HG03039 (cell line): Measurements from ENCODE around the gene MPIG6B.
"Not testable (repeated sequence)": the region's sequence is repeated elsewhere in the genome, so short reads cannot be mapped to it uniquely, and the experiment has no call there.

Experiments used
- ATAC-seq: cut with Tn5 transposase; IDR thresholded peaks from one replicate; pipeline ENCODE4 v1.9.1; 2021; ENCODE audit warnings: mild to moderate bottlenecking, moderate library complexity; ENCODE audit not compliant: unreplicated experiment

Gene MPIG6B

GRCh38 chr6:31700740-31701401 lies 22.3 kb upstream of the MPIG6B start:
- ATAC-seq = no peak

GRCh38 chr6:31701666-31702404 lies 21.3 kb upstream of the MPIG6B start:
- ATAC-seq = no peak

GRCh38 chr6:31702405-31702818 lies 20.8 kb upstream of the MPIG6B start:
- ATAC-seq = no peak

DNA sequence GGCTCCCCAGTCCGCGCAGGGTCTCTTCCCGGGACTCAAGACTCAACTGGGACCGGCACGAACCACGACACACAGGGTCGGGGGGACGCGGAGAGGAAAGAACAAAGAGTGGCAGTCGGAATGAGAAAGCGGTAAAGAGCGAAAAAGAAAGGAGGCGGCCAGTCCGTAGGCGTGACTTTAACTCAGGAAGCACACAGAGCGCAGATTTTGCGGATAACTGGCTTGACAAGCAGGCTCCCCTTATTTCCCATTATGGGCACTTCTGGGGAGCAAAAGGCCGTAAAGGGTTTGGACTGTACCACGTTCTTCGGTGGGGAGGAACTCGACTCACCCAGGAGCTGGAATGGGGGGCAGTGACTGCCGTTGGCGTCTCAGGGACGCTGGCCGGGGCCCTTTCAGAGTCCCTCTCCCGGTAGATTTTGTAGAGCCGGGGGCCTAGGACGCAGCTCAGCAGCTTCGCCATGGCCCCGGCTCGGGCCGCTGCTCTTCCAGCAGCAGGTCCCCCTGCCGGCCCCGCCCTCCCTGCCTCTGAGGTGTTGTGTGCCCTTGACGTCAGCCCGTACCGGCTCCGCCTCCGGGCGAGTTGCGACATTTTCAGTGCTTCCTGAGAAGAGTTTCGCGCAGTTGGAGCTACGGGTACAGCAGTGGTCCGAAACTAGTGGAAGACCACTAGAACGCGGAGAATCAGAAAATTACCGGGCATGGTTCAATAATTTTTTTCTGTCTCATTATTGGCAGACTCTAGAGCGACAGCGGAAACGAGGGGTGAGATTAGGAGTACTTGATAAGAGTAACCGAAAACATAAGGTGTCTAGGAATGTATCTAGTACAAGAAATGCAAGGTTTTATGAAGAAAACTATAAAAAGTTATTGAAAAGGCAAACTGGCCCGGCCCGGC lies 20.1 kb upstream of the MPIG6B start, which contains the start of gene ABHD16A:
ABHD16A (minus strand) TSS at position 506 of the 898 bp plus-strand sequence; CDS start at position 463, 43 bp downstream.
- ATAC-seq = peak; percentile 86

DNA sequence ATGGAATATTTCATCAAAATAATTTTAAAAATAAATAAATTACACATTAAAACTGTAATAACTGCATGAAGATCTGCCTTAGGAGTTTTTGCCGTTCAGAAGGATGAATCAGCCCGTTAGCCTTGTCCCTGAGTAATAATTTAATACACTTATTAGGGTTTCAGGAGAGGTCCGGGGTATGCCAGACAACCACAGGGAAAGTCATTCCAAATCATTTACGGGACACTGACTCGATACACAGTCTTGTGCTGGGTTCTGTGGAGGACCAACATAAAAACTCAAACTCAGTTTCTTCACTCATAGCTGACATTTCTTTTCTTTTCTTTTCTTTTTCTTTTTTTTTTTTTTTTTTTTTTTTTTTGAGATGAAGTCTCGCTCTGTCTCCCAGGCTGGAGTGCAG lies 17.2 kb upstream of the MPIG6B start:
- ATAC-seq = no peak

GRCh38 chr6:31706599-31706998 lies 16.6 kb upstream of the MPIG6B start, which contains the start of gene LY6G6F:
Gene LY6G6F, plus strand, starts transcription at chr6:31706866. Its CDS starts 41 bp downstream, at chr6:31706907.
- no peak for ATAC-seq

DNA sequence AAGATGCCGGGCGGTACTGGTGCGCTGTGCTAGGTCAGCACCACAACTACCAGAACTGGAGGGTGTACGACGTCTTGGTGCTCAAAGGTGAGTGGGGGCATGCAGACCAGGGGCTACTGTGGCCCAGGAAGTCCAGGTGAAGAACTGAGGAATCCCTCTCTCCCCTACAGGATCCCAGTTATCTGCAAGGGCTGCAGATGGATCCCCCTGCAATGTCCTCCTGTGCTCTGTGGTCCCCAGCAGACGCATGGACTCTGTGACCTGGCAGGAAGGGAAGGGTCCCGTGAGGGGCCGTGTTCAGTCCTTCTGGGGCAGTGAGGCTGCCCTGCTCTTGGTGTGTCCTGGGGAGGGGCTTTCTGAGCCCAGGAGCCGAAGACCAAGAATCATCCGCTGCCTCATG lies 15.5 kb upstream of the MPIG6B start:
- no peak for ATAC-seq

DNA sequence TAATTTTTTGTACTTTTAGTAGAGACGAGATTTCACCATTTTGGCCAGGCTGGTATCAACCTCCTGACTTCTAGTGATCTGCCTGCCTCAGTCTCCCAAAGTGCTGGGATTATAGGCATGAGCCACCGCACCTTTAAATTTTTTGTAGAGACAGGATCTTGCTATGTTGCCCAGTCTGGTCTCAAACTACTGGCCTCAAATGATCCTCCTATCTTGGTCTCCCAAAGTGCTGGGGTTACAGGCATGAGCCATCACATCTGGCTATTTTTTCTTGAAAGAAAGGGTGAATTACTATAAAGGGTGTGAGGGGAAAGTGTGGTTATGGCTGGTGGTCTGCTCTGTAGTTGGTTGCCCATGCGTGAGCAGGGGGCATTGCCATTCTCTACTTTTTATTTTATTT lies 14.9 kb upstream of the MPIG6B start:
- ATAC-seq = no peak

DNA sequence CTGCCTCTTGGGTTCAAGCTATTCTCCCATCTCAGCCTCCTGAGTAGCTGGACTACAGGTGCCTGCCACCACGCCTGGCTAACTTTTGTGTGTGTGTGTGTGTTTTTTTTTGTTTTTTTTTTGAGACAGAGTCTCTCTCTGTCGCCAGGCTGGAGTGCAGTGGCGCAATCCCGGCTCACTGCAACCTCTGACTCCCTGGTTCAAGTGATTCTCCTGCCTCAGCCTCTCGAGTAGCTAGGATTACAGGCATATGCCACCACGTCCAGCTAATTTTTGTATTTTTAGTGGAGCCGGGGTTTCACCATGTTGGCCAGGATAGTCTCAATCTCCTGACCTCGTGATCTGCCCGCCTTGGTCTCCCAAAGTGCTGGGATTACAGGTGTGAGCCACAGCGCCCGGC lies 14.0 kb upstream of the MPIG6B start:
- ATAC-seq = not testable (repeated sequence)

DNA sequence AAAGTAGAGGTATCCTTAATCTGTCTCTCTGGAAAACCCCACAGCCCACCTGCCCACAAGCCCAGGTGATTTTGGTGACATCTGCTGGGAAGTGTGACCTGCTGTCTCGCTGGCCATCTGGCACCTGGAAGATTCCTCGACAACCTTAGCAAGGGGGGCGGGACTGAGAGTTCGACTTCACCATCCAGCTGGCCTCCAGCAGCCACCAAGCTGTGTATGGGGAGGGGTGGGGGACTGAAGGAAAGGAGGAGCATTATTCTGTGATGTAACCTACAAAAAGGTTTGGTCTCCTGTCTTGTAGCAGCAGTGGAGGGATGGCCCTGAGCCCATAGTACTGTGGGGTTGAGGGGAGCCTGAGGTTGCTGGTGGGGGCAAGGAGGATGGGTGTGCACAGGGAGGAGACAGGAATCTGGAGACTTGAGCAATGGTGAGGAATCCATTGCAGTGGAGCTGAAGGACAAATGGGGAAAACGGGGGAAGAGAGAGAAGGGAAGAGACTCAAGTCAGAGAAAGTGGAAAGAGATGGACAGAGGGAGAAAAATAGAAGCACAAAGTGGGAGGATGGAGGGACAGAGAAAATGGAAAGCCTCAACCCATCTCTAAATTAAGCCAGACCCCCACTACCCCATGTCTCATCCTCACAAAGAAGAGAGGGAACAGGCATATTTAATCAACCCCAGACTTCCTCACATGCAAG lies 12.5 kb upstream of the MPIG6B start:
- no peak for ATAC-seq

GRCh38 chr6:31711233-31711632 lies 11.9 kb upstream of the MPIG6B start:
- no peak for ATAC-seq

DNA sequence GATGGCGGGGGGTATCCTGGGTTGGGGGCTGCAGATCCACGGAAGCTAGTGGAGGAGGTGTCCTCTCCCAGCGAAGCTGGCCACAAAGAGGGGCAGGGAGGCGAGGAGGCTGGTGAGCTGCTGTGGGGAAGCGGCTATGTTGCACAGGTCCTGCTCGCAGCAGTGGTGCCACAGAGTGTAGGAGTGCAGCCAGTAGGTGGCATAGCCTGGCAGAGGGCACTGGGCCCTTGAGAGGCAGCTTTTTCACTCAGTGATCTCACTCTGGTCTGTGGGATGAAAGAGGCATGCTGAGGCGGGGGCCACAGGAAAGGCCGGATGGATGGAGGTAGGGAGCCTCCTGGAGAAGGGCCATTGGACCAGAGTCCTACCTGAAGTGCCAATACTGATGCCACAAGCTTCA lies 10.9 kb upstream of the MPIG6B start:
- ATAC-seq = no peak

- ATAC-seq = no peak
Observed at GRCh38 chr6:31713465-31713864, 9.7 kb upstream of the MPIG6B start.

DNA sequence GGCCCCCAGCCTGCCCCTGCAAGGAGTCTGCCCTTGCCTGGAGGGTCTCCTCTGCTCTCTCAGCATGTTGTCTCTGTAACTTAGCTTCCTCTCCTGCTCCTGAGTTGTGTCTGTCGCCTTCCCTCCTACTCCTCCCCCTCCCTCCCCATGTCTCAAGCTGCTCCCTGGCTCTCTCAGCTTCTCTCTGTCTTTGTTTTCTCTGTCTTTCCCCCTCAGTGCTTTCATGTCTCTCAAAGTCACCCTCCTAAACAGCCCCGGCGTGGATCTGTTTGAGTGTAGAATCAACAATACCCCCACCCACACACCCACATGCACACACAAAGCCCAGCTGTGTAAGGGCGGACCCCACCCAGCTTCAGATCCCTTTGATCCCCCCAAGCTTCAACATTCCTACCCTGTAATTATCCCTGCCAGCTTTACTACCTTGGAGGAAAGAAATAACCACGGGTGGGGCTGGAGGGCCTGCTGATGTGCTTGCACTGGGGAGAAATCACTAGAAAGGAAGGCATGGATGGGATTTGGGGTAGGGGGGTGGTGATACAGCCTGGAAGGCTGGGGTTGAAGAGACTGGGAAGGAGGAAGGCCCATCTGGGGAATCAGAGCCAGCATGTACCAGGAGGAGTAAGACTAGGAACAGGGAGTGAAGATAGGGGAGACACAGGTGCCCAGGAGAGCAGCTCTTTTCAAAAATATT lies 9.0 kb upstream of the MPIG6B start:
- no peak for ATAC-seq

DNA sequence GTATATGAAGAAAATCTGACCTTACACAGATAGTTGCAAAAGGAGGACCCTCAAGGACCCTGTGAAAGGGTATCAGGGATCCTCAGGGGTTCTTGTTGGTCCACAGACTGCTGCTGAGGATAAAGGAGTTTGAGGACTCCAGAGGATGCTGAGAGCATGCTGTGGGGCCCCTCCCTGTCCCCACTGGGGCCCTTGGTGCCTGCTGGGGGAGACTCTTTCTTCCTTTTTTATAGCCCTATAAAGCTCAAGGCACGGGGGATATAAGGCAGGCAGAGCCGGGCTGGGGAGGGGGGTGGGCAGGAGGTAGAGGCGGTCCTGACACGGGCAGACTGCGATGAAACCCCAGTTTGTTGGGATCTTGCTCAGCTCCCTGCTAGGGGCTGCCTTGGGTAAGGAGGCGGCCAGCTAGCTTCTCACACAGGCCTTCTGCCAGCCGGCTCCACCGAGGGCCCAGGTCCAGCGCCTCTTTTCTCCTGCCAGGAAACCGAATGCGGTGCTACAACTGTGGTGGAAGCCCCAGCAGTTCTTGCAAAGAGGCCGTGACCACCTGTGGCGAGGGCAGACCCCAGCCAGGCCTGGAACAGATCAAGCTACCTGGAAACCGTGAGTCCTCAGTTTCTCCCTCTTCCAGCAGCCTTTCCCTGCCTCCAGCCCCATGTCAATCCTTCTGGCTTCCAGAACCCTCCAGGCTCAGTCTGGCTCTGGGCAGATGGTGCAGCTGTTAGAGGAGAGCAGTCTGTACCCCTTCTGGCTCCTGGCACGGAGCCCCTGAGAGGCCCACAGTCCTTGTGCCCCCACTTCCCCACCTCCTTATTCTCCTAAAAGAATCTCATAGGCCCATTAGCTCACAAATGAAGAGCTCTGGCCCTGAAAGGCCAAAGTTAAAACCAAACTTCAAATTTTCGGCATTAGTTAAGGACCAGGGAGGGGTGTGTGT lies 7.9 kb upstream of the MPIG6B start, which contains the start of gene LY6G6D:
LY6G6D (plus strand) TSS at position 327 of the 937 bp plus-strand sequence; CDS start at position 335, 8 bp downstream.
- ATAC-seq = no peak

GRCh38 chr6:31717499-31718222 lies 5.5 kb upstream of the MPIG6B start:
- ATAC-seq = no peak

GRCh38 chr6:31718265-31718664 lies 4.9 kb upstream of the MPIG6B start:
- ATAC-seq = no peak

DNA sequence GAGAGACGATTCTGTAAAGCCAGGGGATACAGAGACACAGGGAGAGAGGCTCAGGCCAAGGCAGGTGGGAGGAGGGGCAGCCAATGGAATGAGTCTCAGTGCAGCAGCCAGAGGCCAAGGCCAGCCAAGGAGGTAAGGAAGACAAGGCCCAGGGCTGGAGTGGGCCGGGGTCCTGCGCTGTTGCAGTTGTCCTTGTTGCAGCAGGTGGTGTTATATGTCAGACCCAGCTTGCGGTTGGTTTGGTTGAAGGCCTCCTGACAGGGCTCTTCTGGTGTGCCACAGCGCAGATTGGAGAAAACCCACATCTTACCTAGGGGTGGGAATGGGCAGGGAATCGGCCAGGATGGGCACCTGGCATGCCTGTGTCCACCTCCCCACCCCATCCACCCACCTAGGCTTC lies 4.2 kb upstream of the MPIG6B start:
- ATAC-seq = no peak
